ENCODE data around the gene BSND.
"Not testable (repeated sequence)": the region's sequence is repeated elsewhere in the genome, so short reads cannot be mapped to it uniquely, and the experiment has no call there.

Gene BSND

DNA sequence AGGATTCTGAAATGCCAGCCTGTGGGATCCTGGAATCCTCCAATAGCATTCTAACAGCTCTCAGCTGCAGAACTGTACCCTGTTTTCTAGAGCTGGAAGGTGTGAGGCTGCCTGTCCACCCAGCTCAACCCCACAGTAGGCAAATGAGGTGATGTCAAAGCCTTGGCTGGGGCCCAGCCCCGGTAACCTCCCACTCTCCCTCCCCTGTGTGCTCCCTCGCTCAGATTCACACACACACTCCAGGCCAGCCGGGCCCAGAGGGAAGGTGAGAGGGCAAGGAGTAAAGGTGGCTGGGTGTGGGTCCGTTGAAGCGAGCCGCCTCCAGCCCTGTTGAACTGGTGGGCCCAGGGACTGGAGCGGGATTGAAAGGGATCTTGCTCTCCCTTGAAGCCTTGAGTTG, at the start of gene BSND:
Gene BSND (plus strand): TSS at position 257 of the 400 bp plus-strand sequence. CDS start 254 bp downstream, outside the sequence.
- no peak for DNase-seq

DNA sequence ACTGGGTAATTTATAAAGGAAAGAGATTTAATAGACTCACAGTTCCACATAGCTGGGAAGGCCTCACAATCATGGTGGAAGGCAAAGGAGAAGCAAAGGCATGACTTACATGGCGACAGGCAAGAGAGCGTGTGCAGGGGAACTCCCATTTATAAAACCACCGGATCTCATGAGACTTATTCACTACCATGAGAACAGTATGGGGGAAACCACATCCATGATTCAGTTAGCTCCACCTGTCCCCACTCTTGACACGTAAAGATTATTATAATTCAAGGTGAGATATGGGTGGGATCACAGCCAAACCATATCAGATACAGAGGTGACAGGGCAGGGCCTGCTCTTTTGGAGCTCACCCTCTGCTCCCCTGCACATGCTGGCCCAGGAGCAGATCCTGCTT, 49.7 kb upstream of the BSND start:
- no peak for DNase-seq

DNA sequence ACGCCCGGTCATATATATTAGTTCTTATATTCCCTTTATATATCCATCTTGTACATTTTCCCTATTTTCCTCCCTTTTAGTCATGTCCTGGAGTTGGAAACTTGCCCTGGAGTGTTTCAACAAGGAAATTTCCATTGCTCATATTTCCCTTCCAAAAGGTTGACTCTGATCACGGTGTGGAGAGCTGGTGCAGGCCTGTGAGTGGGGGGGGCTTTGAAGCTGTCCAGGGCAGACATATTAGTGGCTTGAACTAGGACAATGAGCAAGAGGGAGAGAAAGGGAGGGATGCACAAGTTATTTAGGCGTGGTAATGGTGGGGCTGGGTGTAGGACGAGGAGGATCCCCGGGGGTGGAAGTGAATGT, 48.7 kb upstream of the BSND start:
- no peak for DNase-seq

DNA sequence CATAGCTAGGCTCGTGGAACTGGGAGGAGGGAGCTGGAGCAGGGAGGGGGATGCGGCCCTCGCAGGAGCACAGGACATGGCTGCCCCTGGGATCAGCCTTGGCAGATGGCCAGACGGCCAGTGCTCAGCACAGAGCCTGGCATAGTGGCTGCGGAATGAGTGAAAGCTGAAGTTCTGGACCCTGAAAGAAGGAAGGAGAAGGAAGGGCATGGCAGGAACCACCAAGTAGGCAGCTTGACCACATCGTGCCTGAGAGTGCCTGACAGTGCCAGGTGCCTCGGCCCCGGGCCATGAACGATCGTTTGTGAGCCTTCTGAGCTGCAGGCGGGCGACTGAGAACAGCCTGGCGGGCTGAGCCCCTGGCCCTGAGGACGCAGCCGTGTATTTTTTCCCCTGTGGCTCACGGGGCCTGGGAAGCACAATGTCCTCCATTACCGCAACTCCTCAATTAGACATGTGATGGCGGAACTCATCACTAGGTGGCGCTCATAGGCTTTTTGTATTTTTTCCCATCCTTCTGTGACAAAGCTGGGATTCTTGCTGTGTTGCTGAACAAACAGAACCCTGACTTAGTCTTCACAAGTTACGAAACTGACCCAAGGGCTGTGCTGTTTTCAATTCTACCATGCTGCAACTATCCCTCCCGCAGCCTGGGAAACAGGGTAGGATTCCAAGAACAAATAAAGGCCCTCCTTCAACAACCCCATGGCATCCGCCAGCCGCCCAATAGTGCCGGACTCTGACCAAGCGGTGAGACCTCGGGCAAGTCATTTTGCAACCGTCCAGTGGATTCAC, 48.2 kb upstream of the BSND start:
- peak; percentile 56 to 63 for DNase-seq

DNA sequence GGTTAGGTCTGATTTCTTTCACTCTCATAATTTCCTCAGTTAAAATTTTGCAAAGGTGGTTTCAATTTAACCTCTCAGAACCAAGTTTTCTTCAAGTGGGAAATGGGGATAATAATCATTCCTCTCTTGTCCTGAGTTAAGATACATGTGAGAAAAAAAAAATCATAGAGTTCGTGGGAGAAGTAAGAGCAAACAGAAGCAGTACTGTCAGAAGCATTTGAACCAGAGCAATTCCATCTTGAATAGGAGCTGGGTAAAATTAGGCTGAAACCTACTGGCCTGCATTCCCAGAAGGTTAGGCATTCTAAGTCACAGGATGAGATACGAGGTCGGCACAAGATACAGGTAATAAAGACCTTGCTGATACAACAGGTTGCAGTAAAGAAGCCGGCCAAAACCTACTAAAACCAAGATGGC, 46.9 kb upstream of the BSND start:
- no peak for DNase-seq

DNA sequence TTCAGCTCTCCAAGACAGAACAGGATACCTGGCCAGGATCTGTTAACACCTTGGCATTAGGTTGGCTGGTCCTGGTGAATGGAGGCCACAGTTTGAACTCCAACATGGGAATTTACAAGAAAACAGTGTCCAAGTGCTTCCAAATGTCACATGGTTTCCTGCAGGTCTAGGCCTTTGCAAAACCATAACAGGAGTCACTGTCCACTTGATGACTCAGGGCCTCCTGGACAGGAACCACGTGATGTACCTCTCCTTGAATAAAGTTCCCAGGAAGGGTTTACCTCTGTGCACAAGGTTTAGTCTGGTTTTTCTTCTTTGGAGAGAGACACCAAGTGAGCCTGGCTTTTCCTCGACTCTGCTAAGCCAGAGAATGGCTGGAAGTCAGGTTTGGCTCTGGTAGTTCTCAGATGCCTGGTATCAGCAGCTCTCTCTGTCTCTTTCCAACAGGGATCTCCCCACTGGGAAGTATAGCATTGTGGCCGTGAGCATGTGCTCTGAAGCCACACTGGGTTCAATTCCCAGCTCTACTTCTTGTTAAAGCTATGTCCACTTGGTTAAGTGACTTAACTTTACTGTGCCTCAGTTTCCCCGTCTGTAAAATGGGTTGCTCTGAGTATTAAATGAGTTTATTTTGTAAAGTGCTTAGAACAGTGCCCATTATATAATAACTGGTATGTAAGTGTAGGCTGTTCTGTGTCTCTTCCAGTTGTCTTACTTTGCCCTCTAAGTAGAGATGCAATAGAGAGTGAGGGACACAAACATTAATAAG, 45.6 kb upstream of the BSND start:
- DNase-seq, result no peak

DNA sequence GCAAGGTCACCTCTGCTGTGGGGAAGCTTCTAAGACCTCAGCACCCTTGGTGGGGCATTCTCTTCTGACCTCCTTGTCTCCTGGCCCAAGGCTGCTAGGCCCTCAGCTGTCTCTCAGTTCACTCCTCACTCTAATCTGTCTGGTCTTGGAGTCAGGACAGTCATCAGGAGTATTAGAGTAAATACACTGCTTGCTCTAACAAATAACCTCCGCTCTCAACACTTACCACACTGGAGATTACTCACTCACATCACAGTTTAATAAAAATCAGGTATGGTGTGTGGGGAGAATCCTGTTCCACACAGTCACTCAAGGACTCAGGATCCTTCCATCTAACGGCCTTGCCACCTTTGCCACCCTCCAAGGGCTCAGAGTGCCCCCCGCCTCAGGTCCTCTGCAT, 44.9 kb upstream of the BSND start:
- DNase-seq, result no peak

DNA sequence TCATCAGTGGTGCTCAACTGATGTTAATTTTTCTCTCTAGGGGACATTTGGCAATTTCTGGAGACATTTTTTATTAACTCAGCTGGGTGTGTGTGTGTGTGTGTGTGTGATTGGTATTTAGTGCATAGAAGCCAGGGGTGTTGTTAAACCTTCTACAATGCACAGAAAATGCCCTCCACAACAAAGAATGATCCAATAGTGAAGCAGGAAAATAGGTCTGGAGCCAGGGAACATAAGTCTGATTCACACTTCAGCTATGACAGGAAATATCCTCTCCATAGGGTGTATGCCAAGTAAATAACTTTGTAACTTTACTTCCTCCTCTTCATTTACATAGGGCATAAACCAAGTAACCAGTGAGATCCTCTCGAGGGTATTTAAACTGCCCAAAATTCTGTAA, 43.4 kb upstream of the BSND start:
- no peak for DNase-seq

DNA sequence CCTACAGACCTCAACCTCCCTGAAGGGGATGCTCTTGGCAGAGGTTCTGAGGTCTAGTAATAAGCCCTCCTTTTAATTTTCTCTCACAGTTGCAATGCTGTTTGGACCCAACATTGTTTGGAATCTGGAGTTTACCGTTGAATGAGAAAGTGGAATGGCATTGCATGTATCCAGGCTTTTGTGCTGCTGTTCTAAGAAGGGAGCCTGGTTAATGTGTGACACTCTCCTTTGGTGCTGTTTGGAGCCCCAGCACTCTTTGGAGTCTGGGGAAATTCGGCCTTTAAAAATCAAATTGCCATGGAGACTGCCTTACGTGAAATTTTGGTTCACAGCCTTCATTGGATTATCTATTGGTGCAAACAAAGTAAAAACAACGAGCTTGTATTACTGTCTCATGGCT, 42.0 kb upstream of the BSND start:
- DNase-seq, result no peak

DNA sequence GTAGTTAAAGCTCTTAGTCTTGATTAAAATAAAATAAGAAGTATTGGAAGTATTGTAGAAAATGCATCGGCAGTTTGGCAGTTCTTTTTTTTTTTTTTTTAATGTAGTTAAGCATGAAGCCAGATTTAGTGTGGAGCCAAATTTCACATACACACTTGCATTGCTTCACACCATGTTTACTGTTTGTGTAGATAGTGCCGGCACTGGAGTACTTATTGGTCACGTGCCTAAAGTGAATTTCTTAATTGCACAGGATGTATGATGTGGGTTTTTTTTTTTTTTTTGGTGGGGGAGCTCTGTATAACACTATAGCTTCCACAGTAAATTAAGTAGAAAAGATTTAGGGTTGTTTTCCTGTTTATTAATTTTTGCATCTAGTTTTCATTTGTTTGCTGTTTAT, 39.5 kb upstream of the BSND start:
- DNase-seq, result no peak

DNA sequence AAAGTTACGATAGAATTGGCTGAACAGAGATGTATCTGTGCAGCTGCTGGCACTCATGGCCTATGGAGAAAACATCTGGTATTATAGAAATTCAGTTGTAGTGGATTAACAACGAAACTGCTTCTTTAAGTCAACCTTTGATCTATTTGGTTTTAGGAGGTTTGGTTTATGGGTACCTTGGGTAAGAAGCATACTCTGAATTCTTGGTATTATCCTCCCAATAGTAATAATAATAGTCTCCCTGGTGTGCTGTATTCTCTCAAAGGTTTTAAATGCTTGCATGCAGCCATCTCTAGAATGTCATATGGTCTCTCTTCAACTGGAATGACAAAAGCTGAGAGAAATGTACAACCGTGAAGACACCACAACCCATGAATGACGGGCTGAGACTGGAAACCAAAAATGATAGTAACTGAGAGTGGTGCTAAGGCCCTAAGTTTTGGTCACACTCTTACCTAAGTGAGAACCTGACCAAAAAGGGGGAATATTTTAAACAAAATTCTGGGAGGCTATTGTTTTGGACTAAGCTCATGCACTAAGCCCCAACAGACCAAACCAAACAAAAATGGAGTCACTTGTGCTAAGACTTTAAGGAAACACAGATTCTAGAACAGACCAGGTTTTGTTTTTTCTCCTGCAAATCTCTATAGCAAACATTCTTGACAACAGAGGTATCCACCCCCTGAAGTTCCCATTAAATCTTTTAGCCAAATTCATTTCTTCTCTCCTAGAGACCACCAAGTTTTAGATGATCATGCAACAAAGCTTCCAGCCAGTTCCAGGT, 35.9 kb upstream of the BSND start:
- no peak for DNase-seq

DNA sequence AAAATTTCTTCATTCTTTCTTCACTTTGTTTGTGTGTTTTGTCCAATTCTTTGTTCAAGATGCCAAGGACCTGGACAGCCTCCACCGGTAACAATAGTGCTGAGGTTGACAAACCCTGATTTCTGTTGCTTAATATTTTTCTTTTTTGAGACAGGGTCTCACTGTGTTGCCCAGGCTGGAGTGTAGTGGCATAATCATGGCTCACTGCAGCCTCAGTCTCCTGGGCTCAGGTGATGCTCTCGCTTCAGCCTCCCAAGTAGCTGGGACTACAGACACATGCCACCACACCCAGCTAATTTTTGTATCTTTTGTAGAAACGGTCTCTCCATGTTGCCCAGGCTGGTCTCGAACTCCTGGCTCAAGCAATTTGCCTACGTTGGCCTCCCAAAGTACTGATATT, 34.9 kb upstream of the BSND start:
- DNase-seq, result not testable (repeated sequence)

DNA sequence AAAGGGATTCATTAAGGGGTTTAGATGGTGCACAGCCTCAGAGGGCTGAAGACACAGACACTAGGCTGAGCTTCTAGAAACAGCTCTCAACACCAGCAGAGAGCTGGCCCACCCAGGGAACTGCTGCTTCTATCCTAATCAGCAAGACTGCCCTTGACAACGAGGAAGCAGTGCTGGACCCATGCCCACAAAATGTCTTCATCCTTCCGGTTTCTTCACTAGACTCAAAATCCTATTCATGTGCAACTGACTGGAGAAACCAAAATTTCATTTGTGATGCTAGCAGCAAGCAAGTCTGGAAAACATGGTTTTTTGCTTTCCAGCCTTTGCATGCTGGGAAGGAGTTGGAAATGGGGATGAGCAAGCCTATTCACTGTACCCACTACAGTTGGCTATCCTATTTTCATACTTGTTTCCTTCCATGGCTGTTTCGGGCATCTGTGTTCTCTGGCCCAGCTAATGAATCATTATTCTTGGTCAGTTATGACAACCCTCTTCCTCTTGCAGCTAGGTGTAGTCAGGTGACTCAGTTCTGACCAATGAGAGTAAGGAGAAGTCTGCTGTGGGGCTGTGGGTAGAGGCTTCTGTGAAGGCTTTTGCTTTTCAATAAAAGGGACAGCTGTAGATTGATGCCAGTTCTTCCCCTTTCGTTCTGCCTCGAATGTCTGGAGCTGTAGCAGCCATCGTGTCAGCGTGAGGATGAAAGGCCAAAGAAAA, 33.0 kb upstream of the BSND start:
- DNase-seq, result peak; percentile 88 to 94

DNA sequence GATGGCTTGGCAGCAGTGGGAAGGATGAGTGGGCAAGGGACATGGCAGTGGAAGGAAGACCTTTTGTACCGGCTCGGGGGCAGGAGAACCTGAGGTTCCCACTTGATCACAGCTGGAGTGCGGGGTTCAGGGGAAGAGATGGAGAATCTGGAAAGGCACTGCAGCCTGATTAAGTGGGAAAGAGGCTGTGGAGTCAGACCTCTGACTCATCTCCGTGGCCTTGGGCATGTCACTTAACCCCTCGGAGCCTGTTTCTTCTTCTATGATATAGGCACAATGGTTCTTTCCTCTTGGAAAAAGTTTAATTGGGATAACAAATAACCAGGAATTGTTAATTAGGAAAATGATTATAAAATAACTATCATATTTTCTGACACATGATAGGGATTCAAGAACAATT, 31.4 kb upstream of the BSND start:
- no peak for DNase-seq

DNA sequence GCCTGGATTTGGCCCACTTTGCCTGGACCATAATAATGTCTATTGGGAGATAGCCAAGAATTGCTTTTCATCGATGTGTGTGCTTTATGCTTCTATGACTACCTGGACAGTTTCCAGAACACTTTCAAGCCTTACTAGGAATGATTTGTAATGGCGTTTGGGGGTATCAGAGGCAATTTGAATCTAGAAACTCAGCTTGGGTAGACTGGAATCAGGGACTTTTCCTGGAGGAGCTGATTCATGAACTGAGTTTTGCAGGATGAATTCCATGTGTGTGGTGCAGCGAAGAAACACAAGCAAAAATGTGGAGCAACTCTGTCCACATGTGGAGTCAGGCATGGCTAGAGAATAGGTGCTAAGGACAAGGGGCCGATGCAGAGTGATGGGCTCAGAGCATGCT, 30.2 kb upstream of the BSND start:
- DNase-seq, result no peak

DNA sequence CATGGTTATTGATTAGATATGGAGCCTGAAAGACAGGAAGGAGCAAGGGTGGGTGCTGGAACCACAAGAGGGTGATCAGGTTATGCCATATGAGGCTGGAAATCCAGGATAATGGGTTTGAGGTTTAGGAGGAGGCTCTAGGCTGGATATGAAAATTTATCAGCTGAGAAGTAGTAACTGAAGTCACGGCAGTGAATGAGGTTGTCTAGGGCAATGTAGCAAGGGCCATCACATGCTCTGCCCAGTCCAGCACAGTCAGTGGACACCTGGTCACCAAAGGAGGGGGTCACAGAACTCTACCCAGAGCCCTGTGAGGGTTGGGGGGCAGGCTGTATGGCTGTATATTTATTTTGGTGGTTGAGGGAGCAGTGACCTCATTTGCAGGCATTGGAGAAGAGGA, 28.9 kb upstream of the BSND start:
- DNase-seq, result no peak

DNA sequence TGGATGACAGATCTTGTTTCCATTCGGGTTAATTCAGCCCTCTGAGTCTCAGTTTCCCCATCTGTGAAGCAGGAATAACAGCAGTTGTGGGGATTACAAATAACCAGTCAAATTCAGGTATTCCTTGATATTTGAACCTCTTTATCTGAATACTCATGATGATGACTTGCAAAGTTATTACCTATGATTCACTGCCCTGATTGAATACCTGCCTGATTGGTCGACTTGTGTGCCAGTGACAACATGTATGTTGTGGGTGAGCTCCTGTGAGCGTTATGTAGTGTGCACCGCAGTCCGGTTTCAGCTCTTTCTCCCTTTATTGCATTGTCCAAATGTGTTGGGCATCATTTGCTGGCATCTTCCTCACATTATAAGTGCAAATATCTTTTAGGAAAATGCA, 27.8 kb upstream of the BSND start:
- no peak for DNase-seq

DNA sequence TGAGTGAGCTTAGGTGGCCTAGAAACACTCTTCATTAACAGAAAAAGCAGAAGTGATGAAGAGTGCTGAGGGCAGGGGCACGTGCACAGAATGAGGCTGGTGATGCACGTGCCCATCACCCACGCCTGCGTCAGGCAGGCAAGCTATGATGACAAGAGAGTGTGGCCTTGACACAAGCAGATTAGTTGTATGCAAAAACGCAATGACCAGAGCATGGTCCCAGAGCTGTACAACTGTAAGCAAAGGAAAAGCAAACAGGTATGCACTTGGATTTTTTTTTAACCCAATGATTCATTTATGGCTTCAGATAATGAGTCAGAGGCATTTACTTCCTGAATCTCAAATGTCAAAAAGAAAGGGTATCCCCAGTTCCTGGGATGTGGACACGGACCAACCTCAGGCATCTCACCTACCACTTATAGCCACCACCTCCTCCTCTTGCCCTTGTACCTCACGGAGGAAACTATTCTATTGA, 27.4 kb upstream of the BSND start:
- DNase-seq, result no peak

DNA sequence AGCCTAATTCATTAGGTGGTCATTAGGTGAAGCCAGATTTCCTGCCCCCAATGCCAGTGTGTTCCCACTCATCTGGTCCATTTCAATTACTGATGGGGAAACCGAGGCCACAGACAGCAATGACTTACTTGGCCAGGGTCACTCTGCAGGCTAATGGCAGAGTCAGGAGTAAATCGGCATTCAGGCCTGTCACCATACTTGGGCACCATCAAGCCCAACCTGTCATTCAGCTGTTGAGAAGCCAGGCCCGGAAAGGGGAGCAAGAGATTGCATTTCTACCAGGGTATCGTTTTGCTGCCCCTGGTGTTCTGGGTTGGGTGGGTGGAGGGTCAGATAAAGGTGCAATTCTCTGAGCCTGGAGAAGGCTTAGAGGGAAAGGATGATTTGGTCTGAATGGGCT, 26.3 kb upstream of the BSND start:
- no peak for DNase-seq

DNA sequence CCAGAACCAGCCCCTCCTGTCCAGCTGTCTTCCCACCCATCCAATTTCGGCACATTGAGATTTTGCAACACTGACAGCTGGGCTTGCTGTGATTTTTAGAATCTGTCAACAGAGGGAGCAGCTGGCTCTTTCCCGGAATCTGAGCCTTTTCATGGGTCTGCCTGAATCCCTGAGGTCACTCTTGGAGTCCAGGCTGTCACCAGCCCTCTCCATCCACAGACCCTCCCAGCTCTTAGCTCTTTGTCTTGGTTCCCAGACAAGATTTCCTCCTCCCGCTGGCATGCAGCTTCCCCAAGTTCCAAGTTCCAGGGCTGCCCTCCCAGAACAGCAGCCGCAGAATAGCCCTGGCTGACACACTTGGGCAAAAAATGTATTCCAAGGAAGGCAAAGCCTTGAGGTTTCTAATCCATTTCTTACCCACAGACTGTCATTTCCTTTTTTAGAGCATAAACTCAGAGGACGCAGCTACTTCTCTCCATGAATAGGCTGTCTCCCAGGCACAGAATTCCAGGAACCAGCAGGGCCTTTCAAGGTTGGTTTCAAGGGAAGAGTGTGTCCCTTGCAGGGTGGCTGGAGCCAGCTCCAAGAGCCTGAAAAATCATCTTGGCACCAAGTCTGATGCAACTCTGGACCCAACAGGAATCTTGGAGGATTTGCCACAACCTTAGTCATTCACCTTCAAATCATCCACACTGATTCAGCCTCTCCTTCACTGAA, 25.4 kb upstream of the BSND start:
- no peak for DNase-seq

DNA sequence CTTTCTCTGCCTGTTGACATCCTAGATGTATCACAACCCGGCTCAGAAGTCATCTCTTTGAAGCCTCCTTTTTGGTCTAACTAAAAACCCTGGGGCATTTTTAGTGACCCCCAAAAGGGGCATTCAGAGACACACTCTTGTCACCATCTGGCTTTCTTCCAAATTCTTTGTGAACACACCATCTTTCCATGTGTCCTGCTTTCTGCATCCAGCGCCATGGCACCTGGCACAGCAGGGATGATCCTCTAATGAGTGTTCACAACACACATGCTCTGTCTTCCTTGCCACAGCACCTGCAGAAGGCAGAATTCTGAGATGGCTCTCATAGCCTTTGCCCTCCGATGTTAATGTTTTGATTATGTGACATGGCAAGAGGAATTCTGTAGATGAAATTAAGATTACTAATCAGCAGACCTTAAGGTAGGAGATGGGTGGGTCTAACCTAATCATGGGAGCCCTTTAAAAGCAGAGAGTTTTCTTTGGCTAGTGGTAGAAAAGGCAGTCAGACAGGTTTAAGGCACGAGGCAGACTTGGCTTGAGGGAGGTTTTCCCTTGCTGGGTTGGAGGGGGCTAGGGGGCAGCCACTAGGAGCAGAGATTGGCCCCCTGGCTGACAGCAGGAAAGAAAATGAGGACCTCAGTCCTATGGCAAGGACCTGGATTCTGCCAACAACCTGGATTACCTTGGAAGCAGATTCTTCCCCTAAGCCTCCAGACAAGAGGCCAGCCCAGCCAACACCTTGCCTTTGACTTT, 23.2 kb upstream of the BSND start:
- no peak for DNase-seq

Measured in AML-193 (cell line).